GM20000 (cell line): ENCODE results near the gene NSD2.

Experiments used
- DNase-seq: peaks from one replicate; pipeline ENCODE4 v3.0.0; 2012; ENCODE audit warnings: low spot score
- TF ChIP-seq, protein P1 (sequence below): IDR thresholded peaks from 2 replicates; pipeline ENCODE4 v1.5.1; 2012; ENCODE audit warnings: mild to moderate bottlenecking, control low read depth; ENCODE audit errors: extremely low read depth, missing control alignments

The NSD2 gene

DNA sequence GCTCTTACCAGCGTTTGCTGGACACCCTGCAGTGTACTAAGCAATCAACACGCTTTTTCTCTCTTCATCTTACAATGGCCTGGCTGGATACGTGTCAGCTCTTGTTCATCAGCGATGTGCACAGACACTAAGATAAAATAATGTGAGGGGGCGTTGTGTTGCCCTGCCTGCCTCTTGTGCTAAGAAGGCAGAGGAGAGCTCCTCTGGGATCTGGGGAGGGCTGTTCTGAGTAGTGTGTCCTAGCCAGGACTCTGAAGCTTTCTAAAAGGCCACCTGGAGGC lies 87.9 kb downstream of the NSD2 start:
- no peak for DNase-seq
- TF ChIP-seq, protein P1, sequence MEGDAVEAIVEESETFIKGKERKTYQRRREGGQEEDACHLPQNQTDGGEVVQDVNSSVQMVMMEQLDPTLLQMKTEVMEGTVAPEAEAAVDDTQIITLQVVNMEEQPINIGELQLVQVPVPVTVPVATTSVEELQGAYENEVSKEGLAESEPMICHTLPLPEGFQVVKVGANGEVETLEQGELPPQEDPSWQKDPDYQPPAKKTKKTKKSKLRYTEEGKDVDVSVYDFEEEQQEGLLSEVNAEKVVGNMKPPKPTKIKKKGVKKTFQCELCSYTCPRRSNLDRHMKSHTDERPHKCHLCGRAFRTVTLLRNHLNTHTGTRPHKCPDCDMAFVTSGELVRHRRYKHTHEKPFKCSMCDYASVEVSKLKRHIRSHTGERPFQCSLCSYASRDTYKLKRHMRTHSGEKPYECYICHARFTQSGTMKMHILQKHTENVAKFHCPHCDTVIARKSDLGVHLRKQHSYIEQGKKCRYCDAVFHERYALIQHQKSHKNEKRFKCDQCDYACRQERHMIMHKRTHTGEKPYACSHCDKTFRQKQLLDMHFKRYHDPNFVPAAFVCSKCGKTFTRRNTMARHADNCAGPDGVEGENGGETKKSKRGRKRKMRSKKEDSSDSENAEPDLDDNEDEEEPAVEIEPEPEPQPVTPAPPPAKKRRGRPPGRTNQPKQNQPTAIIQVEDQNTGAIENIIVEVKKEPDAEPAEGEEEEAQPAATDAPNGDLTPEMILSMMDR: no peak

DNA sequence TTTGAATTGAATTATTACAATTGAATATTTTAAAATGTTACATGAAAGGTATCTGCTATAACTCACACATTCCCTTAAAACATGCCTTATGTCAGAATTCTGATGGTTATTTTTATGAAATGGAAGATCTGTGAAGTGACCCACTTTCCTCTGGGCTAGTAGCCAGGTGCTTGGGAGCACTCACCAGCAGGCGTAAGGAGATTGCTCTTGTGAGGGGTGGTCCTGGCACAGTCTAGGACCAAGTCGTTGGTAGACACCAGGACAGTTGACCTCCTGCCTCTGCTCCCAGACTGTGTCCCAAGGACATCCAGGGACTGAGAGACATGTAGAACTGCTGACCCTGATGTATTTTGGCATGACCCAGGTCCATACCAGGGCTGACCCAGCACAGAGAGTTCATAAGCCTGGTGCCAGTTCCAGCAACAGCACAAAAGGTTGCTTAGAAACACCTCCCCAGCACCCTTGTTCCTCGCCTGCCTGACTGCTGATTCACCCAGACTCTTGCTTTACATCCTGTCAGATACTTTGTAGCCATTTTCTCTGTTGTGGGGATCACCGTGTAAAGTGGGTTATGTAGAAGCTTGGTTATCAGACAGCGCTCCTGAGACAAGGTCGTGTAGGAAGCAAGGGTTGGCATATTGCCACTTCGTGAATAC lies 89.1 kb downstream of the NSD2 start:
- no peak for DNase-seq
- TF ChIP-seq, protein P1: no peak

DNA sequence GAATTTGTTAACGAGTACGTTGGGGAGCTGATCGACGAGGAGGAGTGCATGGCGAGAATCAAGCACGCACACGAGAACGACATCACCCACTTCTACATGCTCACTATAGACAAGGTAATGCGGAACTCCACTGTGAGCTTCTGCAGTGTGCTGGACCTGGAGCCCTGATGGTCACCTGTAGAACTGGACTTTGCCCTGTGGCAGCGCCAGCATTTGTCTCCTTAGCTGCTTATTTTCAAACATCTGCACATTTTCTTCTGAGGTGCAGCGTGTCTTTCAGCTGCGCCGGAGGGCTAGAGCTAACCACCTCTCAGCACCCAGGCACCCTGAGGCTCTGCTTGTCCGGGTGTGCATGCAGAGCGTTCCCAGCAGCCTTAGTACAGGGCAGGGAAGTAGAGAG lies 89.8 kb downstream of the NSD2 start:
- no peak for DNase-seq
- TF ChIP-seq, protein P1: no peak

DNA sequence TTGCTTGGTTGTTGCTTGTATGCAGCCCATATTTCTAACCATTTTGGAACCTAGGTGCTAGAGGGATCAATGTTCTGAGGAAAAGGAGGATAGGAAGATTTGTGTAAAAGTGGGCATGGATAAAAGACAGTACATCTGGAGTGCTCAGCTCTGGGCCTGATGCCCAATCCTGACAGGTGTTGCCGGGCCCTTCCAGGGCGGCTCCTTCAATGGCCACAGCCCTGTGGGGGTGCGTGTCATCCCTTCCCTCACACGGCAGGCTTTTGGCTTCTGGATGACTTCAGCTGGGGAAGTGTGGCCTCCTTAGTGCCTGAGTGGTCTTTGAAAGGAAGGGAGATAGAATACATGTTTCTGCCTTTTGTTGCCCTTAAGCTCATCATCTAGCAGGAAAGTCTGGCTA lies 90.4 kb downstream of the NSD2 start:
- DNase-seq: no peak
- TF ChIP-seq, protein P1: no peak

DNA sequence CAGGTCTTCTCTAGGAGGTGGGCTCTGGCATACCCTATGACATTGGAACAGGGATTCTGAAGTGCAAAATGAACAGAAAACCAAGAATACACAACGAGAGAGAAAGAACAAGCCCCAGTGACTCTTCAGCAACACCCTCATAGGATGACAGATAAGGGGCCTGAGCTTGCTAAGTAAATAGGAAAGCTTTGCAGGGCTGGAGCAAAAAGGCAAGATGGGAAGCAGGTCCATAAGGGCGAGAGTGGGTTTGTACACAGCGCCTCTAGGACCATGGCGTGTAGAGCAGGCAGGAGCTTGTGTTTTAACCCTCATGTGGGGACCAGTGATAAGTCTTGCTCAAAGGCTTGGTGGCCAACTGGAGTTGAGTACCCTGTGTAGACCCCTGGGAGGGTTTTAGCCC lies 91.8 kb downstream of the NSD2 start:
- DNase-seq: no peak
- TF ChIP-seq, protein P1: no peak

DNA sequence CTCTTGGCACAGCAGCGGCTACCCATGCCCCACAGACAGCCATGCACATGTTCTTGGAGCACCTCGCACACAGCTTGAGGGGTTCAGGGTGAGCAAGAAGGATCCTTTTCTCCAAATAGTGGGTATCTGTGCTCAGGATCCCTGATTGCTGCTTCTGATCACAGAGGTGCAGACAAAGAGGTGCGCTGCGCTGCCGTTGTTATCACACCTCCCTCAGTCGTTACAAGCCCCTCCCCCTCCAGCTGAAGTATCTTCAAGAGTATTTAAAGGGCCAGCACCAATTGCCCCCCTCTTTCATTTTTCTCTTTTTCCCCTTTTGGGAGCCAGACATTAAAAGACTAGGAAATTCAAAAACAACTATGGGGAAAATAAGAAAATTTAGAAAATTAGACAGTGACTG lies 93.2 kb downstream of the NSD2 start:
- DNase-seq: no peak
- TF ChIP-seq, protein P1: no peak

DNA sequence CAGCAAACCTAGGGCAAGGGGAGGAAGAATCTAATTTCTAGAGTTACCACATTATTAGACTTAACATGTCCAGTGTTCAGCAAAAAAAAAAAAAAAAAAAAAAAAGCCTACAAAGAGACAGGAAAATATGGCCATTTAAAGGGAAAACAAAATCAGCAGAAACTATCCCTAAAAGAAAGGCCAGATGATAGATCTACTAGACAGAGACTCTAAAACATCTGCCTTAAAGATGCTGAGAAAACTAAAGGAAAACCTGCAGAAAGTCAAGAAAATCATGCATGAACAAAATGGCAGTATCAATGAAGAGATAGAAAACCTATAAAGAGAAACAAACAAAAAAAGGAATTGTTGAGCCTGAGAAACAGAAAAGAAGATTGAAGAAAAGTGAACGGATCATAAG lies 93.8 kb downstream of the NSD2 start:
- DNase-seq: no peak
- TF ChIP-seq, protein P1: no peak
